ENCODE measurements around the gene LIPT1. TPM values are rescaled to one million over a fixed set of nuclear protein-coding genes. Genes with fewer than 3 reads are reported as not detected.
A peak's percentile ranks its signal among the peaks of the same experiment; 100 is the strongest.
"Not testable (repeated sequence)": the region's sequence is repeated elsewhere in the genome, so short reads cannot be mapped to it uniquely, and the experiment has no call there.

The LIPT1 gene
- total RNA-seq, 1 experiment from 2014 or later, result 6.6 TPM

DNA sequence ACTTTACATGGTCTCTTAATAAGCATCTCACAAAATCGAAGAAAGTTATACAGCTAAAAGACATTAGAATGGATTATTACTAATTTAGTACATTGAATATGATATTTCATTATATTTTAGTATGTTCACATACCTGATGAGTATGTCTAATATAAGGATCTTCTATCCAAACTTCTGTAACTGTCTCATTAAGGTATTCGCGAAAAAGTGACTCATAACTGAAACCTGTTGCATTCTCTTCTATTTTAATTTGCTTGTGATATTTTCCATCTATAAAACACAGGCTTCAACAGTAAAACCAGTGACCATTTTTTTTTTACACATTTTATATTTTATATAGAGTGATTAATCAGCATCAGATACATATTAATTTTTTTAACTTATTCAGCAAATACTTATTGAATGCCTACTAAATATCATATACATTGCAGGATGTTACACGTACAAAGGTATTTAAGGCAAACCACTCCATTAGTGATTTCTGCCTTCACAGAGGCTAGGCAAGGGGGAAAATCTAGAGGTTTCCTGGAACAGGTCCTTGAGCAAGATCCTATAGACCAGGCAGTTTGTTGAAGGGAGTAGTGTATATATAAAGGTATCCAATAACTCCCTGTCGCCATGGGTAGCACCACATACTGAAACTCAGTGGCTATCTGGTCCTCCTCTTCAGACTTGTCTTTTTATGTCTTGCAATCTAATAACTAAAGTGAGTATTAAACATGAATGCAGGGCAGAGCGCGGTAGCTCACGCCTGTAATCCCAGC lies 16.8 kb downstream of the LIPT1 start:
- DNase-seq (ENCODE audit: low read depth), result no peak

DNA sequence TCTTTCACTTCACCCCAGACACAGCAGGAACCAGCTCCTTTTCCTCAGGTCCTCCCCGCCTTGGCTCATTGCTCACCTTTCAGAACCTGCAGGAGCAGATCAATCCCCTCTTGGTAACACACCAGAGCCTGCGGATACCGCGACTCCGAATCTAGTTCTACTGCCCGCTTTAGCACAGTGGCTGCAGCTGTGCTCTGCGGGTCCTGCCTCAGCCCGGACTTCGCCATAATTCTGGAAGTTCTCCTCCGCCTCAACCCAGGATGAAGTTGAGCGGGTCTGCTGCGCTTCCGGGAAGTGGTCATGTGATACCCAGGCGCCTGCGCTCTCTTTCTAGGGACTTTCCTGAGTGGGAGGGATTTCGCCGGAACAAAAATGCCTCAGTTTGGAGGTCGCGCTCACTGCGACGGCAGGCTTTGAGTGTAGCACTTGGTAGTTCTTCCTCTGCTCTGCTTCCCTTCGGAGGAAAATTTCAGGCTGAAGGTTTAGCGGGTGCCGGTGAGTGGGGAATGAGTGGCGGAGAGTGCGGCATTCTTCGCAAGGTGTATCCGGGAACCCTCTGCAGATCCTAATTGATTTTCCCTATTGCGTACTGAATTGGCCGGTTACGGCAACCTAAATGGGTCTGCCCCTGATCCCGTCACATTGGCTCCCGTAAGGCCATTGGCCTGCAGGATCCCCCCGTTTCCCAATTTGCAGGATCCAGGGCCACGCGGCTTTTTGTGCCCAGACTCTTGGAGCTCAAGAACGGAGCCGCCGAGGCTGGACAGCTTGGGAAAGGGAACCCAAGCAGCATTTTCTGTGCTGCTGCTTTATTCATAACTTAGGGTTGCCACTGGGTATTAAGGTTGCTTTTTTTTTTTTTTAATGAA lies 26.2 kb downstream of the LIPT1 start, which contains the start of the genes MITD1 and MRPL30:
MITD1 (minus strand) TSS at position 304 of the 869 bp plus-strand sequence; CDS start at position 227, 77 bp downstream.
MRPL30 (plus strand) TSS at position 430 of the 869 bp plus-strand sequence. CDS start 5,020 bp downstream, outside the sequence.
- peak; percentile 93 for DNase-seq (ENCODE audit: low read depth)

DNA sequence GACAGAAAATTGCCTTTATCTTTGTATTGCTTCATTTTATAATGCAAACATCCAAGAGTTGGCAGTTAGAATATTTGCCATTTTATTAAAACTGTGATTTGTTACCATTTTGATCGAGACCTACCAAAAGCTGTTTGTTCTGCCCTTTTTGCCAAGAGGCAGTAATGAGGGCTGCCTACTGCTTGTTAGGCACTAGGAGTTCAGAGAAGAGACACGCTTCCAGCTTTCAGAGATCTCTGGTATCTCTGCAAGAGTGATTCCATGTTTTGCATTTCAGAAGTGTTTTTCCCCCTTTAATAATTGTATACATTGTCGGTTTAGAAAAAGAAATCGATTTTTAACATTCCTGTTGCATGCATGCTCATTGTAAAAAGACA lies 26.8 kb downstream of the LIPT1 start:
- DNase-seq (ENCODE audit: low read depth), result no peak

DNA sequence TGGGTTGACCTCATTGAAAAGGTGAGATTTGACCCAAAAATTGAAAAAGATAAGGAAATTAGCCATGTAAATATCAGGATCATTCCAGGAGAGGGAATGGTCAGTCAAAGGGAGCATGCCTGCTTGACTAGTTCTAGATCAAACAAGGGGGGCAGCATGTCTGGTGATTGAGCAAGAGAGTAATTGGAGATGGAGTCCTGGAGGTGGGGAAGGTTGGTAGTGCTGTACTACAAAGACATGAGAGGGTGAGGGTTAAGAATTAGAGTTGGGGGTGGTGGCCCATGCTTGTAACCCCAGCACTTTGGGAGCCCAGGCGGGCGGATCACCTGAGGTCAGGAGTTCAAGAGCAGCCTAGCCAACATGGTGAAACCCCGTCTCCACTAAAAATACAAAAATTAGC lies 28.3 kb downstream of the LIPT1 start:
- DNase-seq (ENCODE audit: low read depth), result no peak

DNA sequence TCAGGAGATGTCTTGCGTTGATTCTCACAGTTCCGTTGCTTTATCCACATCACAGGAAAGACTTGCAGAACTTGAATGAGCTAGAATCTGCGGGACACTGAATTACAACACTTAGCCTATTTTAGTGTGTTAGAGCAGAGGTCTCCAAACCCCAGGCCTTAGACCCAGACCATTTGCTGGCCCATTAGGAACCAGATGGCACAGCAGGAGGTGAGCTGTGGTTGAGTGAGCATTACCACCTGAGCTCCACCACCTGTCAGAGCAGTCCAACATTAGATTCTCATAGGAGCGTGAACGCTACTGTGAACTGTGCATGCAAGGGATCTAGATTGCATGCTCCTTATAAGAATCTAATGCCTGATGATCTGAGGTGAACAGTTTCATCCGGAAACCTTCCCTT lies 30.0 kb downstream of the LIPT1 start:
- DNase-seq (ENCODE audit: low read depth), result no peak

DNA sequence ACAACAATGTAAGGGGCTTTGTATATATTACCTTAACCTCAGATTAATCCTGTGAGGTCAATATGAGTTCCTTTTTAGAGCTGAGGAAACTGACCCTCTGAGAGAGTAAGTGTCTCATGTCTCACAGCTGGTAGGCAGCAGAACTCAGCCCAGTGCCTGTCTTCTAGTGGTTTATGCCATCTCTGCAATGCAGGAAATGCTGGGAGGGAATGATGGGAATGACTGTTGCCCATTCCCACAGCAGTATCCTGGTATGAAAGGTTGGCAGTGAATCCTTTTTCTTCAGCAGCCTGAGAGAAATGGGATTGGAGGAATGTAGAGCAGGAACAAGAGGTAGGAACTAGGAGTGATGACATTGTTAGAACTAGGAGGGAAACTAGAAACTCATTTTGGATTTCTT lies 32.2 kb downstream of the LIPT1 start:
- peak; percentile 11 for DNase-seq (ENCODE audit: low read depth)

DNA sequence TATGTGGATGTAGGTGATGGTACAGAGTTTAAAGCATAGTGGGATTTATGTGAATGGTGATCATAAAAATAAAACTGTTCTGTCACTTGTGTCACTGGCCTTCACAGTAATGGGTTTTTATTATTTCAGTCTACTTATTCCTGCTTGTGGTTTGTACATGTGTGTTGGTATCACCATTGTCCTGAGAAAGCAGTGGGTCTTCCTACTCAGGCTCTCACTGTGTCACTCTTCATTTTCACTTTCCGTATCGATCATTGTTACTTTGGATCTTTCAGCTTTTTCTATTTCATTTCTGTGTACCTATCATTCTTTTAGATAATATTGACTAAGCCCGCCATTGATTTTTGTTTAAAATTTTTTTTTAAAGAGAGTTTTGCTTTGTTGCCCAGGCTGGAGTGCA lies 33.6 kb downstream of the LIPT1 start:
- no peak for DNase-seq (ENCODE audit: low read depth)

DNA sequence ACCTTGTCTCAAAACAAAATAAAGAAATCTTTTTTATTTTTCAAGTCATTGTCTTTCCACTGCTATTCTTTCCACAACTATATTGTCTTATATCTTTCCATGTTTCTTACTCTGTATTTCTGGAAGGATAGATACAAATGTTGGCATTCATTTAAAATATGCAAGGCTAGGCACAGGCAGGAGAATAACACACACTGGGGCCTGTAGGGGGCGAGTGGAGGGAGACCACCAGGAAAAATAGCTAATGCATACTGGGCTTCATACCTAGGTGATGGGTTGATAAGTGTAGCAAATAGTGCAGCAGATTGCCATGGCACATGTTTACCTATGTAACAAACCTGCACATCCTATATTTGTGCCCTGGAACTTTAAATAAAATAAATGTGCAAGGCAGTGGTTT lies 35.8 kb downstream of the LIPT1 start:
- DNase-seq (ENCODE audit: low read depth), result no peak

DNA sequence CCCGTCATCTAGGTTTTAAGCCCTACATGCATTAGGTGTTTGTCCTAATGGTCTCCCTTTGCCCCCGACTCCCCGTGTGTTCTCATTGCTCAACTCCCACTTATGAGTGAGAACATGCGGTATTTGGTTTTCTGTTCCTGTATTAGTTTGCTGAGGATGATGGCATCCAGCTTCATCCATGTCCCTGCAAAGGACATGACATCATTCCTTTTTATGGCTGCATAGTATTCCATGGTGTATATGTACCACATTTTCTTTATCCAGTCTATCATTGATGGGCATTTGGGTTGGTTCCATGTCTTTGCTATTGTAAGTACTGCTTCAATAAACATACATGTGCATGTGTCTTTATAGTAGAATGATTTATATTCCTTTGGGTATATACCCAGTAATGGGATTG lies 37.6 kb downstream of the LIPT1 start:
- DNase-seq (ENCODE audit: low read depth), result not testable (repeated sequence)

DNA sequence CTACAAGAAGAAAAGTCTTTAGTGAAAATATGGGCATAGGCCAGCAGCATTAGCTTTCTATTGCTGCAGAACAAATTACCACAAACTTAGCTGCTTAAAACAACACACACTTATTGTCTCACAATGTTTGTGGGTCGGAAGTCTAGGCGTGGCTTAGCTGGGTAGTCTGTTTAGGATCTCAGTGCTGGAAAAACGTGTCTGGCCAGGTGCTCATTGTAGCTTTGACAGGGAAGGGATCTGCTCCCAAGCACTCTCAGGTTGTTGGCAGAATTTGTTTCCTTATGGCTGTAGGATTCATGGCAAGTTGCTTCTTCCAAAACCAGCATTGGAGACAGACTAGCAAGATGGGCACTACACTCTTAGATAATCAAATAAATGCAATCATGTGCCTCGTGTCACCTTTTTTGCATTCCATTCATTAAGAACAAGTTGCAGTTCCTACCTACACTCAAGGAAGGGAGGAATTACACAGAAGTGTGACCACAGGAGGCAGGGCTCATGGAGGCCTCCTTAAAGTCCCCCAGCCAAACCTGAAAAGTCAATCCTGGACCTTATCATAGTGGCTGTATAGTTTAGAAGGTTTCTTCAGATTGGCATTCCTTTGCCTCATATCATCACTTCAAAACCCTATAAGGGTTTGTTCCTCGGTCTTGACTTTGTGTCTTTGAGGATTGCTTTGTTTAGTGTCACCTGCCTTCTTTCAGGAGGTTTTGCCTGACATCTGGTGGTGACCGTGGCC lies 43.5 kb downstream of the LIPT1 start:
- no peak for DNase-seq (ENCODE audit: low read depth)

DNA sequence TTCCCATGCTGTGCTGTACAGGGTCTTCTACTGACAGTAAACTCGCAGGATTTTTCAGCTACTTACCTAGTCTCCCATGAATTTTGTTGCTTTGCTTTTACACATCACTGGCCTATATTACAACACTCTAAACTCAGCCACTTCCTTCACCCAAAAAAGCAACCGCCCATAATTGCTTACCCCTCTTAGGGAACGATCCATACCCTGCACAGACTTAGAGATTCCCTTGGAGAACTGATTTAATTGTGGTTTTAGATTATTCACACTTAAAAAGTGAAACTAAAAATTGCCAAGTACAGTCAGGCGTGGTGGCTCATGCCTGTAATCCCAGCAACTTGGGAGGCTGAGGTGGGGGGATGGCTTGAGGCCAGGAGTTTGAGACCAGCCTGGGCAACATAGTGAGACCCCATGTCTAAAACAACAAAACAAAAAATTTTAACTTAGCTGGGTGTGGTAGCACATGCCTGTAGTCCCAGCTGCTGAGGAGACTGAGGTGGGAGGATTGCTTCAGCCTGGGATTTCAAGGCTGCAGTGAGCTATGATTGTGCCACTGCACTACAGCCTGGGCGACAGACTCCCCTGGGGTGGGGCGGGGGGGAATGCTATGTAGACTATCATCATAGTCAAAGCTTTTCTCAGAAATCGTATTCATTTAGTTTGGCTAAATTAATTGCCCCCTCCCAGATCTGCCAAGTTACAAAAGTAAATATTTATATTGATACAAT lies 45.5 kb downstream of the LIPT1 start:
- no peak for DNase-seq (ENCODE audit: low read depth)

DNA sequence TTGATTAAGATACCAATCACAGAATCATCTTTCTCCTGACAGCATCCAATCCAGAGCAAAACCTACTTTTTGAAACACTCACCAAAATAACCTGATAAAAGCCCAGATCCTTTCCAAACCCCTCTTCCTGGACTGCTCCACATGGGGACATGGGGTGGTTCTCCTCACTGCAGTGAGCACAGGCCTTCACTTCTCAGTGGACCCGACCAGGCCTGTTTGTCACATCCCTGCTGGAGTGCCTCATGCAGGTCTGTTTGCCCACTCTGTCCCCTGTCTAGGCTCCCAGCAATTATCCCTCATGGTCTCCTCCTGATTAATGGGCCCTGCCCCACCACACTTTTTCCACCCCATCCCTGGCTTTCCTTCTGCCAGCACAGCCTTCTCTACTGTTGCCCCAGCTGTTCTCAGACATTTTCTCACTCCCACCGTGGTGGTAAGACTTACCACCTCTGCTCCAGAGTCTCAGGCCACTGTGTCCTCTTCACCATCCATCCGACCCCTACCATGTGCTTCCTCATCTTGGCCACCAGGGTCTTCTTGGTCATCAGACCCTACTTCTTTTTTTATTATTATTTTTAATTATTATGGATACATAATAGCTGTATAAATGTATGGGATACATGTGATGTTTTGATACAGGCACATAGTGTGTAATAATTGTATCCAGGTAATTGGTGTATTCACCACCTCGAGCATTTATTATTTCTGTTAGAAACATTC lies 47.4 kb downstream of the LIPT1 start:
- DNase-seq (ENCODE audit: low read depth), result no peak

DNA sequence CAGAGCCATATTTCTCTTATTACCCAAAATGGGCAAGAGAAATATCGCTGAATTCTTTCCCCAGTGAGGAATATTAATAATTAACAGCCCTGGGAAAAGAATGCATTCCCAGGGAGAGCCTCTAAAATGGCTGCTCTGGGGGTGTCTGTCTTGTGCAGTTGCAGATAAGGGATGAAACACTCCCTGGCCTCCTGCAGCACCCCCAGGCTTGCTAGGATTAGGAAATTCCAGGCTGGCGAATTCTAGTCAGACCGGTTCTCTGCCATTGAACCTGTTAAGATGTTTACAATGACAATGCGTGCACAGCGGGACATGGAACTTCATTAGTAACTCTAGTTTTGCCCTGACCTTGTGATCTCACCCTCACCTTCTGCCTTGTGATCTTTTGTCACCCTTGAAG lies 50.7 kb downstream of the LIPT1 start:
- DNase-seq (ENCODE audit: low read depth), result no peak

Small RNAs within 50 kb of the gene (small RNA-seq; reads per million reads assigned to genes)
- not detected for gene AC092587.1

Other genes with a start within 250 kb of the LIPT1 start
- 0.07 TPM in 1 of 2 replicates, not detected in the other for gene CRACDL, start 218.7 kb upstream of the LIPT1 start, total RNA-seq (2014; rRNA removed; shearing (Covaris generic))
- 0.23 TPM in 2 replicates for gene C2orf15, start 13.3 kb upstream of the LIPT1 start, total RNA-seq (2014; rRNA removed; shearing (Covaris generic))
- gene TSGA10, start within 50 bp of the LIPT1 start, total RNA-seq (2014; rRNA removed; shearing (Covaris generic)), result 2.8 and 6.7 TPM in 2 replicates
- gene MITD1, start 26.1 kb downstream of the LIPT1 start, total RNA-seq (2014; rRNA removed; shearing (Covaris generic)), result 21.0 and 21.4 TPM in 2 replicates
- gene MRPL30, start 26.2 kb downstream of the LIPT1 start, total RNA-seq (2014; rRNA removed; shearing (Covaris generic)), result 50.1 and 57.3 TPM in 2 replicates
- 0.37 and 0.61 TPM in 2 replicates for gene LYG2, start 100.7 kb downstream of the LIPT1 start, total RNA-seq (2014; rRNA removed; shearing (Covaris generic))
- gene LYG1, start 146.2 kb downstream of the LIPT1 start, total RNA-seq (2014; rRNA removed; shearing (Covaris generic)), result 0.17 TPM in 1 of 2 replicates, not detected in the other
- gene TXNDC9, start 181.4 kb downstream of the LIPT1 start, total RNA-seq (2014; rRNA removed; shearing (Covaris generic)), result 65.7 and 67.4 TPM in 2 replicates
- gene EIF5B, start 182.4 kb downstream of the LIPT1 start, total RNA-seq (2014; rRNA removed; shearing (Covaris generic)), result 22.6 and 37.3 TPM in 2 replicates